Coronary artery (tissue), 2 donors: ENCODE measurements around the gene DENND1B.

Experiments used
- DNase-seq: peaks from one replicate; pipeline ENCODE4 v3.0.0-alpha.2; 2017; ENCODE audit warnings: low spot score
- H3K27ac ChIP-seq, 2 donors: fragments of 200-600 bp; sonication (generic); one replicate each; pipeline ENCODE4 v1.5.1; 2016 to 2019
- H3K4me3 ChIP-seq: fragments of 200-600 bp; sonication (generic); 2 replicates; pipeline ENCODE4 v1.5.1; 2016; ENCODE audit warnings: mild to moderate bottlenecking, moderate library complexity
- CTCF ChIP-seq: fragments of 200-600 bp; sonication (generic); IDR thresholded peaks from one replicate; pipeline ENCODE4 v1.5.1; 2019; ENCODE audit warnings: antibody characterized with exemption

DENND1B gene

DNA sequence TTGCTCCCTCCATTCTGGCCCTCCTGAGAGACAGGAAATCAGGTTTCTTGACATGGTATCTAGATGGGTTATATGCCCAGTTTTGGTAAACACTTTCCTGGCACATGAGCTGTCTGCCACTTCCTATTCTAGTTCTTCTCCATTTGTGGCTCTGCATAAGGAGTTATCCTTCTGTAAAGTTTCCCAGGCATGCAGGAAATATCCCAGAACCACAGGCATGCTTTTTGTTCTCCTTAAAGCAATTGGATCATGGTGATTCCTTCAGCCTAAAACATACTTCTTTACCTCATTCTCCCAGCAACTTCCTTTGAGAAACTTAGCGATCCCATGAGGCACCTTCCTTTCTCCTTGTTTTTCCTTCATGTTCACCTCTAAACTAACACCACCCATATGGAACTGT is 307.4 kb downstream of the DENND1B start:
- TF ChIP-seq CTCF, result no peak
- no peak overlapping the region for H3K27ac ChIP-seq
- DNase-seq, result no peak
- no peak overlapping the region for H3K4me3 ChIP-seq

- no peak for TF ChIP-seq CTCF
- no peak for DNase-seq
- Histone ChIP-seq H3K27ac (no peak overlapping the region), H3K4me3 (no peak overlapping the region)
These were observed 308.5 kb downstream of the DENND1B start for GRCh38 chr1:197466813-197467212.

DNA sequence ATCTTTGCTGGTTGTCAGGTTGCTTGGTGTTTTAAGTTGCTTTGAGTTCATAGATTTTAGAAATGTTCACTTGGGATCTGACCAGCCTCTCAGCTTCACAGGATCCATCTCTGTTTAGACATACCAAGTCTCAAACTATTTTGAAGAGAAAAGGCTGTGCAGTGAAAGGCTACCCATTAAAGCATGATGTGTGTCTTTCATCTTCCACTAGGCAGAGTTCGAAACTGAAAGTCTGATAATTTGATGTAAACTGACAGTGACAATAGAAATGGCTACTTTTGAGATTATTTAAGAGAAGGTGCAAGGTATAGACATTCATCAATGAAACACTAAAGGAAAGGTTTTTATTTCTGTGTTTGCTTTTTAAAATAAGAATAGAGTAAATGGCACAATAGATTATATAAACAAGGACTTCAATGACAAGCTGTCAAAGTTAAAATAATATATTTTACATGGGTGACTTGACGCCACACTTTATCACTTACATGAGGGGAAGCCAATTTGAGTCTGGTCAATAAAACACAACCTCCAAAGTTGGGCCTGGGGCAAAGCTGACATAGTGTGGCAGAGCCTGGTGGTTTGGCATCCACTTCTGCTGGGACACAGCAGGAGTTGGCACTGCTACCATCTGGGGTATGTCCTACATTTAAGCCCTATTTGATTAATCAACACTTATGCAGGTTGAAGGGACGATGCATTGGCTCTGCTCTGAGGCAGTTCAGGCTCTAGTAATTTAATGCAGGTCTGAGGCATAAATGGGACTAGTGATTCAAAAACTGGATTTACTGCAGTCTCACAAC is 309.6 kb downstream of the DENND1B start:
- no peak for TF ChIP-seq CTCF
- no peak overlapping the region for H3K4me3 ChIP-seq
- DNase-seq, result no peak

DNA sequence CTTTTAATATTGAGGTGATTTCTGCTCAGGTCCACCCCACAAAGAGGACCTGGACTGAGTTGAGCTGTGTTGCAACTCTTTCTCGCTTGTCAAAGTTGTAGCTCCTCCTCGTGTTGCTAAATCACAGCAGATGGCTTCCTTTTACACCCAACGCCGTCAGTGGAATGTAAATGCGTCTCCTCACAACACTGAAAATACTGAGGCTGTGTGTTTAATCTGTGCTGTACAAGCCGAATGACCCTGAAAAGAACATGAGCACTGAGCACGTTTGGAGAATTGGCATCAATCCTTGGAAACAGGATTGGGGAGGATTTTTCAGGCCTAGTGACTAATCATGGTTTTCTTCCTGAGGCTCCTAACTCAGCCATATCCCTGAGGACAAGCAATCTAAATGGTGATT is 311.2 kb downstream of the DENND1B start:
- no peak for DNase-seq
- H3K27ac ChIP-seq, result no peak overlapping the region
- no peak for TF ChIP-seq CTCF
- no peak overlapping the region for H3K4me3 ChIP-seq

More for the DNA sequence above, 309.6 kb downstream of the DENND1B start:
- H3K27ac ChIP-seq, result no peak overlapping the region

- TF ChIP-seq CTCF, result no peak
- H3K27ac ChIP-seq, result no peak overlapping the region
- no peak for DNase-seq
- H3K4me3 ChIP-seq, result no peak overlapping the region
These were observed 312.1 kb downstream of the DENND1B start for GRCh38 chr1:197463142-197463541.

GRCh38 chr1:197462539-197462938 is 312.7 kb downstream of the DENND1B start:
- DNase-seq, result no peak
- no peak overlapping the region for H3K27ac ChIP-seq
- H3K4me3 ChIP-seq, result no peak overlapping the region
- TF ChIP-seq CTCF, result no peak
